ENCODE data around the gene EXOC6. TPM values are rescaled to one million over a fixed set of nuclear protein-coding genes. Genes with fewer than 3 reads are reported as not detected.

Gene EXOC6
- total RNA-seq: 10 to 100 TPM in 2 of 4 donors, 1 to 10 TPM in 2; 9.8 to 25.9 (median 10.9) TPM

- DNase-seq (ENCODE audit: low spot score) (no peak), ATAC-seq (ENCODE audit: low FRiP score) (peak; percentile 48)
- no peak for TF ChIP-seq CTCF (IDR thresholded peaks at IDR 0.05)
Measured at GRCh38 chr10:92848441-92849233, at the start of gene EXOC6. Gene EXOC6, plus strand, starts transcription at chr10:92848520. Its CDS starts 14 bp downstream, at chr10:92848534.

DNA sequence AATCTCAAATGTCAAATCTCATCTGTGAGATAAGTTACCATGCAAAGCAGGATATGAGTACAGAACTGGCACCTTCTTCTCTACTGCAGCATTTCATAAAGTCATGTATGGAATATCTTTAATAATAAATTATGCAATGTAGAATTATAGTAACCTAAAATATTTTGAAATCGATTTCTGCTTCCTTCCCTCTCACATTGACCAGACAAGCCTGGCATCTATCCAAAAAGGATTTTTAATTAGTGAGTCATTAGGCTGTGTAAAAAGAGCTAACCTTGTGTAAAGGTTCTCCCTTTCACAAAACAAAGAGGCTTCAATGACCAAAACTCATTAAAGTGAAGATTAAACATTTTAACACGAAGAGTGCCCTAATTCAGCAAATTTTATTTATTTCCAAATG, 48.8 kb upstream of the EXOC6 start:
- DNase-seq (ENCODE audit: low spot score) (no peak), ATAC-seq (ENCODE audit: low FRiP score) (no peak)
- TF ChIP-seq CTCF (IDR thresholded peaks at IDR 0.05): no peak

DNA sequence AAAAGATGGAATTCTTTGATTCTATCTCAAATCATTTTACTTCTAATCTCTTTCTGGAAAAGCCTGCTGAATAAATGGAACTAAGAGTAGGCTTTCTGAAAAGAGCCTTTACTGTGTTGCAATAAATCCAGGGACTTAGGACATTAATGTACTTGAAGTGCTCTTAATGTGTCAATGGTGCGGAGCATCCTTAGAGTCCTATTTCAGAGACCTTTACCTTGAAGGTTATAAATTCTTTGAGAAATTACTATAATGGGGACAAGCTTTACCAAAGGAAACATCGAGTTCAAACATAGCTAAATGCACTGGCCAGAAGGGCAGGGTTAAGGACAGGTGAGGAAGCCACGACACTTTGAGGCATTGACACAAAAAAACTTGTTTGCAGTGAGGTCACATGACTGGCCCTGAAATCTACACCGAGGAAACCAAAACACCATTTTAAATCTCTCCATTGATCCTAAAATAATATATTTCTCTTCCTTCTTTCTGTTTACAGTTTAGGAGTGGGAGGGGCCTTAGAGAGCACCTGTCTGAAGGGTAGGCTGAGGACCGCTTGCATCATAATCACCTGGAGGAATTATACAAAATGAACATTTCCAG, 48.1 kb upstream of the EXOC6 start:
- no peak for TF ChIP-seq CTCF (IDR thresholded peaks at IDR 0.05)
- ATAC-seq (ENCODE audit: low FRiP score) (no peak), DNase-seq (ENCODE audit: low spot score) (no peak)

- DNase-seq (ENCODE audit: low spot score) (no peak), ATAC-seq (ENCODE audit: low FRiP score) (no peak)
- TF ChIP-seq CTCF (IDR thresholded peaks at IDR 0.05): no peak
Measured at GRCh38 chr10:92801978-92802872, 46.1 kb upstream of the EXOC6 start.

DNA sequence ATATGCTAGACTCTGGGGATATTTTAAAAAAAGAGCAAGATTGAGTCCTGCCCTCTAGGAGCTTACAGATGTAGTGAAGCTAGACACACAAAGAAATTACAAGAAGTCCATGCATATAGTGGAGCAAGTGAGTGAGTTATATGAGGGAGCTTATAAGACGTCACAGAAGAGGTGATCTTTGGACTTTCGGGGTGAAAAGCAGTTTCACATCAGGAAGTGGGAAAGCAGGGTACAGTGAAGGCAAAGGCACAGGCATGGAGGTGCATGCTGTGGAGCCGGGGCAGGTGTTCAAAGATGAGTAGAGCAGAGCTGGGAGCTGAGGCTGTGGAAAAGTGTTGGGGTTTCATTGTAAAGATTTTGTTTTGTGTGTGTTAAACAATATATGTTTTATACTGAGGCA, 38.5 kb upstream of the EXOC6 start:
- no peak for DNase-seq (ENCODE audit: low spot score)
- ATAC-seq (ENCODE audit: low FRiP score): no peak

More for the DNA sequence above, 38.5 kb upstream of the EXOC6 start:
- no peak for TF ChIP-seq CTCF (IDR thresholded peaks at IDR 0.05)

Data from omental fat pad (tissue), 4 donors.